Endometrium (tissue), 2 donors: ENCODE measurements around the gene VSIR.
A peak's percentile ranks its signal among the peaks of the same experiment; 100 is the strongest.

Source experiments
- FAIRE-seq: peaks from 2 replicates; lab custom pipeline; 2012; peaks lifted over from hg19 to GRCh38; lab: Jason Lieb, UNC
- donor health status: control.
- donor health status: control.

Gene VSIR

GRCh38 chr10:71782221-71782916, 9.0 kb upstream of the VSIR start:
- FAIRE-seq = no peak

GRCh38 chr10:71780719-71781118, 7.4 kb upstream of the VSIR start:
- no peak for FAIRE-seq

DNA sequence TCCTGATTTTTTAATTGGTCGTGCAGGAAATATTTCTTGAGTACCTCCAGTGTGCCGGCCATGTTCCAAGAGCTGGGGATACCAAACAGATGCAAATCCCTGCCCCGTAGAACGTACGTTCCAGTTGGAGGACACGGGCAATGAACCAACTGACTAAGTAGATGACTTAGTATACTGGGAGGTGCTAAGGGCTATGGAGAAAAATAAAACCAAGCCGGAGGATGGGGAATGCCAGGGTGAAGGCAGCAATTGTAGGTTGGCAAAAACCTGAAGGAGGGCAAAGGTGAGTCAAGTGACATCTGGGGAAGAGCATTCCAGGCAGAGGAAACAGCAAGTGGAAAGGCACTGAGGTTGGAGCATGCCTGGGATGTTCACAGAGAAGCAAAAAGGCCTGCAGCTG, 6.8 kb upstream of the VSIR start:
- FAIRE-seq = no peak

DNA sequence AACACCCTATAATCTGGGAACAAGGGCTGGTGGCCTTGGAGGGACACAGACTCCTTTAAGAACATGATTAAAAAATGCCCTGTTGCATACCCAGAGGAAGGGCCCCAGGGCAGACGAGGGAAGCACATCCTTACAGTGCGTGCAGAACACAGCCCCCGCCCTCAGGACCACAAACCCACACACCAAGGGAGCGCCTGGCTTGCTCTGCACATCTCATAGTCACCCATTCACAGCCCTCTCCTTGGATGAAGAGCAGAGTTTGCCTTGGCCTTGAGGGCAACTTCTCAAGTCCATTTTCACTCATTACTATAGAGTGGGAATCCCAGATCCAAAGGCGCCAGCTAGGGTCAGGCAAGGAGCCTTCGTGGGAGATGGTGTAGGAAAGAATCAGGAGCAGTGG, 6.3 kb upstream of the VSIR start:
- no peak for FAIRE-seq

- FAIRE-seq = no peak
These were observed 4.9 kb upstream of the VSIR start for GRCh38 chr10:71778071-71778825.

DNA sequence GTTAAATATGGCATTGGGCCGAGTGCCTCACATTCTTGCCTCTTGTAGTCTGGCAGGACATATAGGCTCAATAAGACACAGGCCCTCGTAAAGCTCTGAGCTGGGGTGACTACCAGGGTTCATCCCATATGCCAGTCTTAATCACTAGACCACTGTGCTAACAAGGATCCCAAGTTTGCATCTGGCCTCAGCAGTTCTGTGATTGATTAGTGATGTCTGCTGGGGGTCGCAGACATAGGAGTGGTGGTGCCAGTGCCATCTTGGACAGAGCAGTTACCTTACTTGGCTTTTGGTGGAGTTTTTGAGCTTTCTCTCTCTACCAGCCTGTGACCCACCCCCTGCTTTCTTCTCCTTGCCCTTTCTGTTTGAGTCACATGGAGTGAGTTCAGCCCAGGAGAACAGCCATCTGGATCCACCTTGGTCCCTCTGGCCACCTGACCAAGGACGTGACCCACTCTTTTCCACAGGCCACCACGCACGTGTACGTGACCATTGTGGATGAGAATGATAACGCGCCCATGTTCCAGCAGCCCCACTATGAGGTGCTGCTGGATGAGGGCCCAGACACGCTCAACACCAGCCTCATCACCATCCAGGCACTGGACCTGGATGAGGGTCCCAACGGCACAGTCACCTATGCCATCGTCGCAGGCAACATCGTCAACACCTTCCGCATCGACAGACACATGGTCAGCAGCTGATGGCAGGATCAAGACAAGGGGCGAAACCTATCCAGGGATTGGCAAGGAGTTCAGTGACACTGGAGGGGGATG, 4.1 kb upstream of the VSIR start:
- no peak for FAIRE-seq

DNA sequence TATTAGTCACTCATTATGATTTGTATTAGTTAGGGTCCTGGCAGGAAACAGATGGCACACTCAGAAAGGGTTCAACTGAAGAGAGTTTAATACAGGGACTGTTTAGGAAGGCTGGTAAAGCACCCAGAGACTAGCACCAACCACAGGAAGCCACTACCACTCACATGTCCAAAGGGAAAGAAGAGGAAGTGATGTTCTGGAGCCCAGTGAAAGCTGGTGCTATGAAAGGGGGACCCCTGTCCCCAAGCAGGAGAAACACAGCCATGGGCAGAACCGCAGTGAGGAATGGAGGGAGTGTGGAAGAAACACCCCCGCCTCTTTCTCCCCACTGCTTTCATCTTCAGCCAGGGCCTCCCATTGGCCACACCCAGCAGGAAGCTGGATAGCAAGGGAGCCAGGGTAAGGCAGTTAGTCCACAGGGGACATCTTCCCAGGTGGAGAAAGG, 3.2 kb upstream of the VSIR start:
- FAIRE-seq = no peak

- no peak for FAIRE-seq
These were observed 1.8 kb upstream of the VSIR start for GRCh38 chr10:71774916-71775702.

DNA sequence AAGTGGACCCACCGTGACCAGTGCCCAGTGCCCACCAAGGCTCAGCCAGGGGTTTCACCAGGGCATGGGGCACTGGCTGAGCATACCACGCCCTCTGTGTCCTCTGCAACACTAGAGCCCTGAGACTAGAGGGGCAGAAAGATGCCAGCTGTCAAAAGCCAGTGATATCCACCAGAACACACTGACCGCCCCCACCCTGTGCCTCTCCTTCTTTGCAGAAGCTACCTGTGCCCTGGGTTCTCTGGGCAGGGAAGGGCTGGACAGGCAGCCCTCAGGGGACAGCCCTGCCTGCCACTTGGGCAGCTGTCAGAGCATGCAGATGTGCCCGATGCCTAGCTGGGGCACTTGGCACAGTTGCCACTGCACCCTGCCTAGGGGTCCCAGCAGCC, 494 bp downstream of the VSIR start:
- no peak for FAIRE-seq

- FAIRE-seq = no peak
These were observed 1.3 kb downstream of the VSIR start for GRCh38 chr10:71771821-71772617.

GRCh38 chr10:71771204-71771603, 2.1 kb downstream of the VSIR start:
- FAIRE-seq = no peak

- FAIRE-seq = no peak
These were observed 2.5 kb downstream of the VSIR start for GRCh38 chr10:71770789-71771188.

DNA sequence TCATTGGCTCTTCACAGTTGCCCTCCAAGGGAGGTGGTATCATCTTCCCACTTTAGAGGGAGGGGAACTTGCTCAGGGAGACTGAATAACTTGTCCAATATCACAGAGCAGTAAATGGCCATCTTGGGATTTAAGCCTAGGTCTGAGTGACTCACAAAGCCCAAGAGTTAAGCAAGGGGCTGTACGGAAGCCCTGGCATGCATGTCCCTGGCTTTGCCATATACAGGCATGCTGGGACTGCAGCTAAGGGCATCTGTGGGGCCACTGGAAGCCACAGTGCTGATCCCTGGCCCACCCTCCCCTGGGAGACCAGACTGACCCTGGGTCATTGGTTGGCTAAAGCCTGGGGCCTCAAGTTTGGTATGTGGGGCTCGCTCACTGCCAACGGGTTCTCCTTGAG, 3.1 kb downstream of the VSIR start:
- FAIRE-seq = no peak

DNA sequence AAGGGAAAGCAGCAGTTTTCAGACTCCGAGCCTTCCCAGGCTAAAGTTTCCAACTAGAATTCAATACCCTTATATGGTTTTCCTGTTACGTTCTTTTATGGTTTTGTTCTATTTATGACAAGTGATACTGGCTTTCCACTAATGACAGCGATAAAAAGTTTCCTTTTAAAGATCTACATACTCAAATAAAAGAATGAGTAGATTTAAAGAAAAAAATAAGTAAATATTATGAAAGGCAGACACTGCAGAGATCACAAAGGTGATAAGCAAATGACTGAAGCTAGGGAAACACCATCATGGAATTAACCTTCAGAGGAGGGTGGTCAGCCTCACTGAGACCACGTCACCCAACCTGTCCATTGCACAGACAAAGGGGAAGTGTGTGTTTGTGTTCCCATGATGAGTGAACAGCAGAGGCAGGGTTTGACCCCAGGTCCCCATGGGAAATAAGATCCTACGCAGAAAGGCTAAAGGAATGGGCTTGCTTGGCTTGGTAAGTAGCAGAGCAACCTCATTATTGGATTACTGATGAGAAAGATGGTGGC, 4.0 kb downstream of the VSIR start:
- peak; percentile 39 for FAIRE-seq

- FAIRE-seq = no peak
These were observed 5.8 kb downstream of the VSIR start for GRCh38 chr10:71767420-71768035.

GRCh38 chr10:71766717-71767419, 6.5 kb downstream of the VSIR start:
- FAIRE-seq = no peak

GRCh38 chr10:71765906-71766716, 7.2 kb downstream of the VSIR start:
- FAIRE-seq = no peak

GRCh38 chr10:71765176-71765904, 8.0 kb downstream of the VSIR start:
- FAIRE-seq = no peak
